Naive thymus-derived CD4-positive, alpha-beta T cell (primary cell): ENCODE data around the gene PTPRG. TPM values are rescaled to one million over a fixed set of nuclear protein-coding genes. Genes with fewer than 3 reads are reported as not detected.

ENCODE experiments used
- ATAC-seq: fragments of 150-1000 bp; cut with Tn5 transposase; 2 replicates; pipeline ENCODE4 v1.10.0; 2021; ENCODE audit warnings: mild to moderate bottlenecking, moderate library complexity
- CTCF ChIA-PET: fragments of 350-600 bp; sonication (Branson Sonifier 250); formaldehyde crosslinking; loops from one replicate; lab custom pipeline; 2021; ENCODE audit warnings: antibody characterized with exemption; lab: Charles Lee
- POLR2A ChIA-PET: fragments of 350-600 bp; sonication (Branson Sonifier 250); formaldehyde crosslinking; loops from one replicate; lab custom pipeline; 2021; ENCODE audit warnings: antibody characterized with exemption, inconsistent platforms; lab: Charles Lee
- DNase-seq, 9 donors: peaks; one replicate each; pipeline versions ENCODE4 v3.0.0 to v3.0.0-alpha.2; 2020 to 2022; ENCODE audit warnings: mixed read lengths in 1 of 9
- H3K27ac ChIP-seq: one replicate; pipeline ENCODE4 v1.7.0; 2013; ENCODE audit warnings: mild to moderate bottlenecking, low read depth, low read length, moderate library complexity
- H3K27me3 ChIP-seq, 2 donors: one replicate each; pipeline ENCODE4 v1.7.0; 2013; ENCODE audit warnings: low read length in 2 of 2, mild to moderate bottlenecking in 2 of 2, moderate library complexity in 2 of 2; ENCODE audit not compliant: control insufficient read depth in 2 of 2, insufficient read depth in 2 of 2
- H3K36me3 ChIP-seq, 3 experiments: 1 replicate in 2 of 3; 2 replicates in 1 of 3; pipeline ENCODE4 v1.7.0; 2013; ENCODE audit warnings: low read length in 3 of 3, mild to moderate bottlenecking in 3 of 3, moderate library complexity in 1 of 3; ENCODE audit not compliant: insufficient read depth in 3 of 3, control insufficient read depth in 2 of 3
- H3K4me1 ChIP-seq, 2 donors: one replicate each; pipeline ENCODE4 v1.7.0; 2013; ENCODE audit warnings: low read length in 2 of 2, mild to moderate bottlenecking in 2 of 2, moderate library complexity in 1 of 2; ENCODE audit not compliant: control insufficient read depth in 2 of 2, insufficient read depth in 2 of 2
- H3K4me3 ChIP-seq: 2 replicates; pipeline ENCODE4 v1.7.0; 2013; ENCODE audit warnings: mild to moderate bottlenecking, low read length
- H3K9me3 ChIP-seq, 3 experiments: 1 replicate in 2 of 3; 2 replicates in 1 of 3; pipeline ENCODE4 v1.7.0; 2013; ENCODE audit warnings: low read length in 3 of 3; ENCODE audit not compliant: control insufficient read depth in 2 of 3
- H3K27ac Mint-ChIP-seq, 9 donors: one replicate each; pipeline ENCODE4 v1.8.0; 2020 to 2022; ENCODE audit warnings: mixed read lengths in 9 of 9, mild to moderate bottlenecking in 8 of 9, moderate library complexity in 5 of 9, inconsistent platforms in 2 of 9
- H3K27me3 Mint-ChIP-seq, 5 donors: one replicate each; pipeline ENCODE4 v1.8.0; 2021 to 2022; ENCODE audit warnings: mixed read lengths in 5 of 5, mild to moderate bottlenecking in 1 of 5
- H3K36me3 Mint-ChIP-seq, 5 donors: one replicate each; pipeline ENCODE4 v1.8.0; 2020 to 2022; ENCODE audit warnings: mixed read lengths in 5 of 5, mild to moderate bottlenecking in 3 of 5, inconsistent platforms in 1 of 5
- H3K4me1 Mint-ChIP-seq, 7 donors: one replicate each; pipeline ENCODE4 v1.8.0; 2020 to 2022; ENCODE audit warnings: mixed read lengths in 7 of 7, mild to moderate bottlenecking in 3 of 7, inconsistent platforms in 1 of 7
- H3K4me3 Mint-ChIP-seq, 10 donors: one replicate each; pipeline ENCODE4 v1.8.0; 2020 to 2022; ENCODE audit warnings: mild to moderate bottlenecking in 10 of 10, mixed read lengths in 10 of 10, moderate library complexity in 6 of 10, inconsistent platforms in 2 of 10
- H3K9me3 Mint-ChIP-seq, 11 donors: one replicate each; pipeline ENCODE4 v1.8.0; 2020 to 2022; ENCODE audit warnings: mixed read lengths in 11 of 11, mild to moderate bottlenecking in 4 of 11, inconsistent platforms in 1 of 11, moderate library complexity in 1 of 11
- intact Hi-C, 2 donors: fragments of 100-400 bp; cut with micrococcal nuclease; formaldehyde crosslinking; loops; one replicate each; pipeline ENCODE4 v1.15.1; 2023
- polyA plus RNA-seq, 2 donors: library from polyadenylated mRNA; unstranded; fragments of 300-500 nt; fragmentation: Illumina TruSeq; gene quantifications; one replicate each; pipeline ENCODE4 v1.2.3, GENCODE V29; 2021
- total RNA-seq, 6 experiments: library from RNA in 5 of 6; stranded (reverse) in 5 of 6; gene quantifications; 1 replicate in 5 of 6; 2 replicates in 1 of 6; pipeline ENCODE4 v1.2.3 and lab custom pipeline; 2021 to 2026

Gene PTPRG
- total and polyA plus RNA-seq, 7 experiments from 2014 or later, result 0.17 to 1.7 TPM; not detected in 5

- ATAC-seq (no peak), DNase-seq (no peak)
- no peaks in the 10 kb centered on the region for H3K36me3 ChIP-seq
- no peak overlapping the region for H3K4me3 Mint-ChIP-seq
- H3K27me3 ChIP-seq, result no peaks in the 10 kb centered on the region
- no peaks in the 10 kb centered on the region for H3K36me3 Mint-ChIP-seq
- intact Hi-C loops, result no loop called here
- H3K4me1 ChIP-seq, result no peaks in the 10 kb centered on the region
- ChIA-PET POLR2A (no interaction called here), CTCF (no interaction called here)
- no peak overlapping the region for H3K27ac ChIP-seq
- no peaks in the 10 kb centered on the region for H3K9me3 ChIP-seq
- peaks cover 0 to 9% (median 0%) of the 10 kb centered on the region in 5 donors for H3K27me3 Mint-ChIP-seq
- no peaks in the 10 kb centered on the region for H3K4me1 Mint-ChIP-seq
- H3K4me3 ChIP-seq, result no peak overlapping the region
- H3K27ac Mint-ChIP-seq, result no peak overlapping the region
- H3K9me3 Mint-ChIP-seq, result peaks cover 0 to 9% (median 0%) of the 10 kb centered on the region in 11 donors
Measured at GRCh38 chr3:61733876-61734275, 172.5 kb downstream of the PTPRG start.

GRCh38 chr3:61734749-61735686, 173.6 kb downstream of the PTPRG start:
- Mint-ChIP-seq H3K27me3 (peaks cover 0 to 9% (median 0%) of the 10 kb centered on the region in 5 donors), H3K4me3 (no peak overlapping the region), H3K27ac (no peak overlapping the region), H3K9me3 (peaks cover 0 to 9% (median 0%) of the 10 kb centered on the region in 11 donors), H3K36me3 (no peaks in the 10 kb centered on the region), H3K4me1 (no peaks in the 10 kb centered on the region)
- intact Hi-C loops, result no loop called here
- Histone ChIP-seq H3K27me3 (no peaks in the 10 kb centered on the region), H3K4me1 (no peaks in the 10 kb centered on the region), H3K9me3 (no peaks in the 10 kb centered on the region), H3K4me3 (no peak overlapping the region), H3K36me3 (no peaks in the 10 kb centered on the region), H3K27ac (no peak overlapping the region)
- ChIA-PET CTCF (no interaction called here), POLR2A (no interaction called here)
- no peak for DNase-seq
- no peak for ATAC-seq

- Histone ChIP-seq H3K36me3 (no peaks in the 10 kb centered on the region), H3K4me3 (no peak overlapping the region), H3K4me1 (no peaks in the 10 kb centered on the region), H3K9me3 (no peaks in the 10 kb centered on the region), H3K27ac (no peak overlapping the region), H3K27me3 (no peaks in the 10 kb centered on the region)
- intact Hi-C loops, result no loop called here
- H3K4me1 Mint-ChIP-seq, result no peaks in the 10 kb centered on the region
- no peak overlapping the region for H3K4me3 Mint-ChIP-seq
- peaks cover 0 to 9% (median 0%) of the 10 kb centered on the region in 11 donors for H3K9me3 Mint-ChIP-seq
- CTCF ChIA-PET, result no interaction called here
- H3K27ac Mint-ChIP-seq, result no peak overlapping the region
- DNase-seq (no peak), ATAC-seq (no peak)
- H3K36me3 Mint-ChIP-seq, result no peaks in the 10 kb centered on the region
- POLR2A ChIA-PET, result no interaction called here
- peaks cover 0 to 4% (median 0%) of the 10 kb centered on the region in 5 donors for H3K27me3 Mint-ChIP-seq
Measured at GRCh38 chr3:61736506-61736905, 175.1 kb downstream of the PTPRG start.

GRCh38 chr3:61739640-61740039, 178.3 kb downstream of the PTPRG start:
- Histone ChIP-seq H3K4me3 (no peak overlapping the region), H3K4me1 (no peaks in the 10 kb centered on the region), H3K27me3 (no peaks in the 10 kb centered on the region), H3K36me3 (no peaks in the 10 kb centered on the region), H3K27ac (no peak overlapping the region), H3K9me3 (no peaks in the 10 kb centered on the region)
- Mint-ChIP-seq H3K27me3 (peaks cover 0 to 4% (median 0%) of the 10 kb centered on the region in 5 donors), H3K9me3 (peaks cover 0 to 9% (median 0%) of the 10 kb centered on the region in 11 donors), H3K4me1 (no peaks in the 10 kb centered on the region), H3K4me3 (no peak overlapping the region), H3K27ac (no peak overlapping the region), H3K36me3 (no peaks in the 10 kb centered on the region)
- DNase-seq (no peak), ATAC-seq (no peak)
- ChIA-PET CTCF (no interaction called here), POLR2A (no interaction called here)
- intact Hi-C loops, result no loop called here

- CTCF ChIA-PET, result no interaction called here
- H3K9me3 Mint-ChIP-seq, result peaks cover 0 to 9% (median 0%) of the 10 kb centered on the region in 11 donors
- no peak for ATAC-seq
Measured at GRCh38 chr3:61740494-61740893, 179.1 kb downstream of the PTPRG start.

GRCh38 chr3:61741551-61741950, 180.2 kb downstream of the PTPRG start:
- Histone ChIP-seq H3K4me1 (no peaks in the 10 kb centered on the region), H3K9me3 (no peaks in the 10 kb centered on the region), H3K27ac (no peak overlapping the region), H3K27me3 (no peaks in the 10 kb centered on the region), H3K36me3 (no peaks in the 10 kb centered on the region), H3K4me3 (no peak overlapping the region)
- Mint-ChIP-seq H3K9me3 (peaks cover 0 to 9% (median 0%) of the 10 kb centered on the region in 11 donors), H3K36me3 (no peaks in the 10 kb centered on the region), H3K4me1 (no peaks in the 10 kb centered on the region), H3K4me3 (no peak overlapping the region), H3K27me3 (peaks cover 0 to 4% (median 0%) of the 10 kb centered on the region in 5 donors), H3K27ac (no peak overlapping the region)
- ChIA-PET CTCF (no interaction called here), POLR2A (no interaction called here)
- intact Hi-C loops, result no loop called here
- no peak for ATAC-seq
- no peak for DNase-seq

More at GRCh38 chr3:61740494-61740893, 179.1 kb downstream of the PTPRG start:
- Mint-ChIP-seq H3K4me1 (no peaks in the 10 kb centered on the region), H3K27me3 (peaks cover 0 to 4% (median 0%) of the 10 kb centered on the region in 5 donors), H3K36me3 (no peaks in the 10 kb centered on the region), H3K27ac (no peak overlapping the region), H3K4me3 (no peak overlapping the region)
- Histone ChIP-seq H3K9me3 (no peaks in the 10 kb centered on the region), H3K27me3 (no peaks in the 10 kb centered on the region), H3K36me3 (no peaks in the 10 kb centered on the region), H3K4me1 (no peaks in the 10 kb centered on the region), H3K4me3 (no peak overlapping the region), H3K27ac (no peak overlapping the region)
- POLR2A ChIA-PET, result no interaction called here
- DNase-seq, result no peak
- intact Hi-C loops, result no loop called here

- no peaks in the 10 kb centered on the region for H3K36me3 ChIP-seq
- no peak for ATAC-seq
- H3K4me3 Mint-ChIP-seq, result no peak overlapping the region
- no peaks in the 10 kb centered on the region for H3K27me3 ChIP-seq
- no peak for DNase-seq
- peaks cover 0 to 5% (median 0%) of the 10 kb centered on the region in 11 donors for H3K9me3 Mint-ChIP-seq
- CTCF ChIA-PET, result no interaction called here
- POLR2A ChIA-PET, result no interaction called here
- H3K4me3 ChIP-seq, result no peak overlapping the region
- no peak overlapping the region for H3K27ac ChIP-seq
- H3K9me3 ChIP-seq, result no peaks in the 10 kb centered on the region
- H3K4me1 Mint-ChIP-seq, result no peaks in the 10 kb centered on the region
- no peaks in the 10 kb centered on the region for H3K36me3 Mint-ChIP-seq
- H3K27me3 Mint-ChIP-seq, result peaks cover 0 to 2% (median 0%) of the 10 kb centered on the region in 5 donors
- H3K27ac Mint-ChIP-seq, result no peak overlapping the region
- H3K4me1 ChIP-seq, result no peaks in the 10 kb centered on the region
- intact Hi-C loops, result no loop called here
Measured at GRCh38 chr3:61742006-61742405, 180.6 kb downstream of the PTPRG start.
